ENCODE measurements around the gene KRTAP5-6. TPM values are rescaled to one million over a fixed set of nuclear protein-coding genes. Genes with fewer than 3 reads are reported as not detected.
A peak's percentile ranks its signal among the peaks of the same experiment; 100 is the strongest.

Gene KRTAP5-6
- total and polyA plus RNA-seq, 2 donors (not counting 1 experiment from before 2014, with no cell fraction given) = not detected

GRCh38 chr11:1728931-1729691 lies 32.1 kb downstream of the KRTAP5-6 start:
- peak; percentile 81 for ATAC-seq (ENCODE audit: low read depth)
- H3K4me1 Mint-ChIP-seq = peaks cover 34% of the 10 kb centered on the region
- peak overlapping the region; percentile 37 for H3K9ac ChIP-seq (ENCODE audit: low read length)
- ChIA-PET POLR2A (no interaction called here), CTCF (no interaction called here)
- H3K36me3 ChIP-seq (replicated peaks in 1 of 2; ENCODE audit: control extremely low read depth in 1 of 2, control insufficient read depth in 1 of 2, extremely low read depth in 1 of 2, insufficient read depth in 2 of 2, low read length in 1 of 2) = no peaks in the 10 kb centered on the region
- H3K4me1 ChIP-seq (ENCODE audit: control insufficient read depth in 2 of 2, insufficient read depth in 2 of 2, low read length in 2 of 2) = peaks cover 22 to 31% of the 10 kb centered on the region in 2 donors
- H3K27ac ChIP-seq (ENCODE audit: low read length in 2 of 2) = peak overlapping the region in 1 of 2 donors; percentile 27
- 45% methylated on average over 18 of the region's 25 CpGs for WGBS (ENCODE audit: insufficient coverage)
- peaks cover 39% of the 10 kb centered on the region for H3K27me3 Mint-ChIP-seq
- peak; percentile 69 for DNase-seq
- peak overlapping the region; percentile 61 for H3K4me3 Mint-ChIP-seq
- H3K9me3 Mint-ChIP-seq (ENCODE audit: insufficient read depth) = no peaks in the 10 kb centered on the region
- peak overlapping the region; percentile 50 for H2AFZ ChIP-seq (ENCODE audit: insufficient read depth, low read depth, low read length, poor library complexity, severe bottlenecking)
- no peaks in the 10 kb centered on the region for H4K20me1 ChIP-seq (ENCODE audit: control insufficient read depth, insufficient read depth, low read length, poor library complexity, severe bottlenecking)
- H3K4me2 ChIP-seq (replicated peaks; ENCODE audit: low read depth, low read length, poor library complexity, severe bottlenecking) = peak overlapping the region; percentile 53
- no peaks in the 10 kb centered on the region for H3K79me2 ChIP-seq (ENCODE audit: control insufficient read depth, insufficient read depth, low read length)
- intact Hi-C loops (cut with micrococcal nuclease) = no loop called here
- H3K27ac Mint-ChIP-seq = peak overlapping the region; percentile 53
- H3K27me3 ChIP-seq (replicated peaks in 1 of 4; ENCODE audit: control extremely low read depth in 1 of 4, control insufficient read depth in 3 of 4, insufficient read depth in 4 of 4, low read length in 3 of 4) = peaks cover 0 to 6% (median 2%) of the 10 kb centered on the region in 4 experiments
- peak overlapping the region in 3 of 5 experiments; percentile 19 to 33 (median 25) for H3K4me3 ChIP-seq (ENCODE audit: control extremely low read depth in 1 of 5, extremely low read depth in 1 of 5, insufficient read depth in 1 of 5, low read depth in 2 of 5, low read length in 4 of 5)
- TF ChIP-seq CTCF (IDR thresholded peaks at IDR 0.05) (no peak), EZH2 (IDR thresholded peaks at IDR 0.05; ENCODE audit: borderline replicate concordance, insufficient read depth, low read depth, low read length, poor library complexity, severe bottlenecking) (no peak)
- H3K9me3 ChIP-seq (ENCODE audit: control extremely low read depth in 1 of 3, control insufficient read depth in 2 of 3, insufficient read depth in 1 of 3, low read length in 2 of 3) = no peaks in the 10 kb centered on the region

DNA sequence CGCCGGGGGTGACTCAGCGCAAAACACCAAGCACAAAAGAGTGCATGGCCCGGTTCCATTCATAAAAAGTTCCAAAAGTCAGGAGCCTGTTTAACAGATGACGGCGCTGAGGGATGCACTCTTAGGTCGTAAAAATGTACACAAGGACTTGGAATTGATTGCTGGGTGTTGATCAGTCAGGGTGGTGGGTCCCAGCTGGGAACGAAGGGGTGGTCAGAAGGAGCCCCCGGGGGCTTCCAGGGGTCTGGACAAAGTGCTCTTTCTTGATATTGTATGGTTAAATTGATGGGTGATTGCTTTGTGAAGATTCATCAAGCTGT lies 32.7 kb downstream of the KRTAP5-6 start:
- Histone ChIP-seq H4K20me1 (ENCODE audit: control insufficient read depth, insufficient read depth, low read length, poor library complexity, severe bottlenecking) (no peaks in the 10 kb centered on the region), H3K4me3 (ENCODE audit: control extremely low read depth in 1 of 5, extremely low read depth in 1 of 5, insufficient read depth in 1 of 5, low read depth in 2 of 5, low read length in 4 of 5) (no peak overlapping the region), H3K9ac (ENCODE audit: low read length) (no peak overlapping the region), H3K27me3 (replicated peaks in 1 of 4; ENCODE audit: control extremely low read depth in 1 of 4, control insufficient read depth in 3 of 4, insufficient read depth in 4 of 4, low read length in 3 of 4) (peaks cover 0 to 6% (median 2%) of the 10 kb centered on the region in 4 experiments), H3K9me3 (ENCODE audit: control extremely low read depth in 1 of 3, control insufficient read depth in 2 of 3, insufficient read depth in 1 of 3, low read length in 2 of 3) (no peaks in the 10 kb centered on the region), H3K4me2 (replicated peaks; ENCODE audit: low read depth, low read length, poor library complexity, severe bottlenecking) (peak overlapping the region; percentile 53), H3K4me1 (ENCODE audit: control insufficient read depth in 2 of 2, insufficient read depth in 2 of 2, low read length in 2 of 2) (peaks cover 22 to 34% of the 10 kb centered on the region in 2 donors), H2AFZ (ENCODE audit: insufficient read depth, low read depth, low read length, poor library complexity, severe bottlenecking) (no peak overlapping the region), H3K79me2 (ENCODE audit: control insufficient read depth, insufficient read depth, low read length) (no peaks in the 10 kb centered on the region), H3K36me3 (replicated peaks in 1 of 2; ENCODE audit: control extremely low read depth in 1 of 2, control insufficient read depth in 1 of 2, extremely low read depth in 1 of 2, insufficient read depth in 2 of 2, low read length in 1 of 2) (no peaks in the 10 kb centered on the region), H3K27ac (ENCODE audit: low read length in 2 of 2) (no peak overlapping the region)
- intact Hi-C loops (cut with micrococcal nuclease) = no loop called here
- H3K27ac Mint-ChIP-seq = no peak overlapping the region
- peak overlapping the region; percentile 16 for H3K4me3 Mint-ChIP-seq
- DNase-seq (no peak), ATAC-seq (ENCODE audit: low read depth) (no peak)
- H3K27me3 Mint-ChIP-seq = peaks cover 36% of the 10 kb centered on the region
- 83% methylated on average over 8 of the region's 9 CpGs for WGBS (ENCODE audit: insufficient coverage)
- H3K9me3 Mint-ChIP-seq (ENCODE audit: insufficient read depth) = no peaks in the 10 kb centered on the region
- TF ChIP-seq EZH2 (IDR thresholded peaks at IDR 0.05; ENCODE audit: borderline replicate concordance, insufficient read depth, low read depth, low read length, poor library complexity, severe bottlenecking) = no peak
- no peak for TF ChIP-seq CTCF (IDR thresholded peaks at IDR 0.05)
- ChIA-PET POLR2A (no interaction called here), CTCF (no interaction called here)
- peaks cover 35% of the 10 kb centered on the region for H3K4me1 Mint-ChIP-seq

Data from B cell (primary cell).